H1 (cell line): ENCODE measurements around the gene TUBAL3. TPM values are rescaled to one million over a fixed set of nuclear protein-coding genes. Genes with fewer than 3 reads are reported as not detected.

Experiments used
- CTCF ChIA-PET: fragments of 300-600 bp; sonication (Branson Sonifier 250); formaldehyde crosslinking; loops from one replicate; lab custom pipeline; 2021; ENCODE audit not compliant: partially characterized antibody; lab: Charles Lee
- POLR2A ChIA-PET: fragments of 300-600 bp; sonication (Branson Sonifier 250); formaldehyde crosslinking; loops from one replicate; lab custom pipeline; 2021; ENCODE audit warnings: inconsistent platforms; ENCODE audit not compliant: partially characterized antibody; lab: Charles Lee
- DNase-seq, 2 experiments: peaks; one replicate each; pipeline versions ENCODE4 v3.0.0 to v3.0.0-alpha.2; 2010 to 2022; ENCODE audit warnings: low spot score in 2 of 2, low read depth in 1 of 2, mixed read lengths in 1 of 2
- FAIRE-seq: peaks from 2 replicates; lab custom pipeline; 2011; peaks lifted over from hg19 to GRCh38; lab: Jason Lieb, UNC
- H2AFZ ChIP-seq: 2 replicates; pipeline ENCODE4 v1.8.1; 2012; ENCODE audit warnings: low read length, inconsistent platforms
- H2AK5ac ChIP-seq: 2 replicates; pipeline ENCODE4 v1.6.1; 2013; ENCODE audit warnings: low read depth, low read length
- H2BK120ac ChIP-seq: replicated peaks from 2 replicates; pipeline ENCODE3; 2013; ENCODE audit warnings: low read depth, low read length, inconsistent platforms
- H2BK12ac ChIP-seq: 2 replicates; pipeline ENCODE4 v1.6.1; 2013; ENCODE audit warnings: low read depth, low read length
- H2BK15ac ChIP-seq: 2 replicates; pipeline ENCODE4 v1.6.1; 2013; ENCODE audit warnings: low read length
- H2BK20ac ChIP-seq: 2 replicates; pipeline ENCODE4 v1.6.1; 2013; ENCODE audit warnings: low read length
- H2BK5ac ChIP-seq: 2 replicates; pipeline ENCODE4 v1.6.1; 2013; ENCODE audit warnings: low read depth, low read length
- H3K14ac ChIP-seq: 2 replicates; pipeline ENCODE4 v1.6.1; 2013; ENCODE audit warnings: inconsistent platforms; ENCODE audit not compliant: insufficient read length
- H3K18ac ChIP-seq: 2 replicates; pipeline ENCODE4 v1.6.1; 2013; ENCODE audit warnings: low read length; ENCODE audit errors: extremely low read depth
- H3K23ac ChIP-seq: 2 replicates; pipeline ENCODE4 v1.6.1; 2013; ENCODE audit warnings: inconsistent platforms; ENCODE audit not compliant: insufficient read length
- H3K23me2 ChIP-seq: 2 replicates; pipeline ENCODE4 v1.6.1; 2013; ENCODE audit warnings: low read depth, low read length
- H3K27ac ChIP-seq: 2 replicates; pipeline ENCODE4 v1.6.1; 2011; ENCODE audit warnings: low read depth, low read length, inconsistent platforms
- H3K27me3 ChIP-seq, 4 experiments: replicated peaks in 1 of 4; 1 replicate in 1 of 4; 2 replicates in 3 of 4; pipeline versions ENCODE4 v1.6.1 to v1.8.1; 2011 to 2013; ENCODE audit warnings: low read length in 3 of 4, mild to moderate bottlenecking in 3 of 4, inconsistent platforms in 2 of 4, mixed read lengths in 2 of 4, moderate library complexity in 1 of 4; ENCODE audit not compliant: control insufficient read depth in 3 of 4, insufficient read depth in 3 of 4; ENCODE audit errors: extremely low read depth in 1 of 4
- H3K36me3 ChIP-seq, 4 experiments: 2 replicates each; pipeline versions ENCODE4 v1.6.1 to v1.8.1; 2011 to 2013; ENCODE audit warnings: mild to moderate bottlenecking in 4 of 4, low read length in 3 of 4, moderate library complexity in 2 of 4, control low read depth in 1 of 4, inconsistent platforms in 1 of 4; ENCODE audit not compliant: insufficient read depth in 4 of 4, control insufficient read depth in 2 of 4
- H3K4ac ChIP-seq: replicated peaks from 2 replicates; pipeline ENCODE3; 2013; ENCODE audit warnings: low read length, low read depth, mixed read lengths, inconsistent platforms; ENCODE audit not compliant: insufficient read length
- H3K4me1 ChIP-seq, 4 experiments: replicated peaks in 1 of 4; 1 replicate in 1 of 4; 2 replicates in 3 of 4; pipeline versions ENCODE4 v1.6.1 to v1.8.1; 2011 to 2013; ENCODE audit warnings: low read length in 3 of 4, inconsistent platforms in 2 of 4, mixed read lengths in 1 of 4; ENCODE audit not compliant: insufficient read depth in 4 of 4, control insufficient read depth in 3 of 4
- H3K4me2 ChIP-seq, 2 experiments: 2 replicates each; pipeline versions ENCODE4 v1.6.1 to v1.8.1; 2011 to 2013; ENCODE audit warnings: low read depth in 2 of 2, low read length in 2 of 2, control low read depth in 1 of 2, inconsistent platforms in 1 of 2, mild to moderate bottlenecking in 1 of 2; ENCODE audit not compliant: insufficient read depth in 1 of 2
- H3K4me3 ChIP-seq, 4 experiments: fragments of 200-600, 300-600 bp in 1 of 4; sonication (generic), shearing (Covaris generic), sonication (Bioruptor Twin) in 1 of 4; 2 replicates each; pipeline versions ENCODE4 v1.5.1 to v1.8.1; 2011 to 2016; ENCODE audit warnings: low read length in 4 of 4, low read depth in 3 of 4, control low read depth in 2 of 4, inconsistent platforms in 2 of 4, mild to moderate bottlenecking in 2 of 4, mixed read lengths in 1 of 4, moderate library complexity in 1 of 4; ENCODE audit not compliant: insufficient read depth in 2 of 4; ENCODE audit errors: extremely low read depth in 1 of 4
- H3K56ac ChIP-seq: replicated peaks from 2 replicates; pipeline ENCODE3; 2013; ENCODE audit warnings: low read depth, mild to moderate bottlenecking, mixed read lengths, low read length, inconsistent platforms; ENCODE audit not compliant: insufficient read length
- H3K79me1 ChIP-seq: 2 replicates; pipeline ENCODE4 v1.6.1; 2013; ENCODE audit warnings: low read depth, low read length, control low read depth
- H3K79me2 ChIP-seq, 2 experiments: 2 replicates each; pipeline versions ENCODE4 v1.6.1 to v1.8.1; 2012 to 2013; ENCODE audit warnings: low read length in 2 of 2, mild to moderate bottlenecking in 2 of 2, inconsistent platforms in 1 of 2; ENCODE audit not compliant: insufficient read depth in 2 of 2, control insufficient read depth in 1 of 2
- H3K9ac ChIP-seq, 4 experiments: replicated peaks in 1 of 4; 1 replicate in 1 of 4; 2 replicates in 3 of 4; pipeline versions ENCODE4 v1.6.1 to v1.8.1; 2011 to 2013; ENCODE audit warnings: low read depth in 3 of 4, low read length in 3 of 4, control low read depth in 2 of 4, mild to moderate bottlenecking in 2 of 4, moderate library complexity in 2 of 4, inconsistent platforms in 1 of 4; ENCODE audit errors: extremely low read depth in 1 of 4
- H3K9me3 ChIP-seq, 2 experiments: 2 replicates each; pipeline versions ENCODE4 v1.6.1 to v1.8.1; 2012 to 2013; ENCODE audit warnings: mild to moderate bottlenecking in 2 of 2, moderate library complexity in 2 of 2, control low read depth in 1 of 2, inconsistent platforms in 1 of 2, low read depth in 1 of 2, low read length in 1 of 2, mixed read lengths in 1 of 2; ENCODE audit not compliant: insufficient read depth in 2 of 2
- H4K20me1 ChIP-seq, 2 experiments: replicated peaks in 1 of 2; 2 replicates each; pipeline versions ENCODE3 to v1.8.1; 2011 to 2013; ENCODE audit warnings: inconsistent platforms in 2 of 2, low read length in 2 of 2, mild to moderate bottlenecking in 1 of 2; ENCODE audit not compliant: insufficient read depth in 2 of 2, control insufficient read depth in 1 of 2
- H4K5ac ChIP-seq: 2 replicates; pipeline ENCODE4 v1.6.1; 2013; ENCODE audit warnings: low read length, low read depth, mixed read lengths, inconsistent platforms; ENCODE audit not compliant: insufficient read length
- H4K8ac ChIP-seq: 2 replicates; pipeline ENCODE4 v1.8.0; 2013; ENCODE audit warnings: mild to moderate bottlenecking, moderate library complexity, low read length, inconsistent platforms; ENCODE audit not compliant: insufficient read depth; ENCODE audit errors: extremely low read depth
- H4K91ac ChIP-seq: replicated peaks from 2 replicates; pipeline ENCODE3; 2013; ENCODE audit warnings: low read length, mixed read lengths, inconsistent platforms; ENCODE audit not compliant: insufficient read length
- CTBP2 ChIP-seq: IDR thresholded peaks from 2 replicates; pipeline ENCODE4 v1.7.0; 2011; ENCODE audit warnings: borderline replicate concordance, mild to moderate bottlenecking, moderate library complexity, mixed read lengths, low read length; ENCODE audit not compliant: insufficient read depth, insufficient read length
- RAD21 ChIP-seq, 2 experiments: IDR thresholded peaks in 1 of 2; conservative IDR thresholded peaks in 1 of 2; 2 replicates each; pipeline ENCODE4 v1.6.1; 2011; ENCODE audit warnings: low read depth in 2 of 2, low read length in 2 of 2, improper control_type of control experiment in 1 of 2, inconsistent platforms in 1 of 2, mild to moderate bottlenecking in 1 of 2, moderate library complexity in 1 of 2
- WGBS, 2 experiments: shearing (Covaris generic) in 1 of 2; methylation state at CpG; one replicate each; pipeline versions ENCODE4 v1.1.6 to v1.1.7; 2013 to 2015; ENCODE audit warnings: low lambda C conversion rate in 2 of 2, mixed read lengths in 2 of 2, inconsistent platforms in 1 of 2, low coverage in 1 of 2, missing lambda C conversion rate in 1 of 2; ENCODE audit not compliant: insufficient replicate concordance in 2 of 2, insufficient coverage in 1 of 2, insufficient read length in 1 of 2; ENCODE audit errors: extremely low coverage in 1 of 2, missing lambda C conversion rate in 1 of 2; 5-methylcytosine and 5-hydroxymethylcytosine counted together
- polyA plus RNA-seq, 7 experiments: library from polyadenylated mRNA; depleted of rRNA in 3 of 7; stranded (reverse) in 5 of 7; unstranded in 2 of 7; fragments of >200 nt in 5 of 7; fragments of 200-250 nt in 2 of 7; gene quantifications; 1 replicate in 5 of 7; 2 replicates in 1 of 7; 4 replicates in 1 of 7; pipeline versions ENCODE4 v1.2.1 to v1.2.3, GENCODE V29; 2011 to 2013; ENCODE audit warnings: missing spikeins in 2 of 7, mixed read lengths in 2 of 7
- total RNA-seq: library from RNA; stranded (reverse); fragmentation: NEBNext Ultra II Directional; extraction: Animal tissue kit (Norgen Biotek cat#: 25700); gene quantifications from 2 replicates; pipeline ENCODE4 v1.2.1, GENCODE V29; 2021

The TUBAL3 gene
- total and polyA plus RNA-seq, 2 of the 8 experiments (the other 6 are each of a cell fraction or from before 2014, with no cell fraction given), result 0.17 TPM; not detected in 1

DNA sequence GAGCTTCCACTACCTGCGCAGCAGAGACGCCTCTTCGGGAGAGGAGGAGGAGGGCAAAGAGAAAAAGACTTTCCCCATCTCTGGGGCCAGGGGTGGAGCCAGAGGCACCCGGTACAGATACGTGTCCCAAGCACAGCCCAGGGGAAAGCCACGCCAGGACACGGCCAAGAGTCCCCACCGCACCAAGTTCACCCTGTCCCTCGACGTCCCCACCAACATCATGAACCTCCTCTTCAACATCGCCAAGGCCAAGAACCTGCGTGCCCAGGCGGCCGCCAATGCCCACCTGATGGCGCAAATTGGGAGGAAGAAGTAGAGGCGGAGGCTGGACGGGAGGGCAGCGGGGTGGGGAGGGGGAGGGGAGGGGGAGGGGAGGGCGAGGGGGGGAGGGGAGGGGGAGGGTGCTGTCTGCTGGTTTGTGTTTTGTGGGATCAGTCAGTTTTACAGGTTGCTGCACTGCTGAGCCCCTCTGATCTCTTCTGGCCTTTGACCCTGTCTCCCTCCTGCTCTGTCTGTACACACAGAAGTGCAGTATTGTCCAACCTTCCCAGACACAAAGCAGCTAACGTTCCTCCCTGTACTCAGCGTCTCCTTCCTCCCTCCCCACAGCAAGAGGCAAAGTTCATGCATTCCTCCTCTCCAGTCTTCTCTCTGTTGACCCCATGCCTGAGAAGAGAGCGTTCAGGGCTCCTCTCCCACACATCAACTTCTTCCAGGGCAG, 30.6 kb downstream of the TUBAL3 start:
- H3K4me3 ChIP-seq, result no peak overlapping the region
- FAIRE-seq (no peak), DNase-seq (peak in 1 of 2 experiments; percentile 39)
- H2BK5ac ChIP-seq, result no peak overlapping the region
- H4K5ac ChIP-seq, result no peak overlapping the region
- H3K56ac ChIP-seq, result no peak overlapping the region
- no peak overlapping the region for H4K91ac ChIP-seq
- H2BK20ac ChIP-seq, result no peak overlapping the region
- no peak overlapping the region for H3K4me2 ChIP-seq
- H3K9ac ChIP-seq, result no peak overlapping the region
- TF ChIP-seq CTBP2 (no peak), RAD21 (IDR thresholded peaks at IDR 0.05 in 1 of 2, conservative IDR thresholded peaks at IDR 0.05 in 1 of 2; ENCODE audit: low read depth in 2 of 2, low read length in 2 of 2) (no peak)
- no peak overlapping the region for H2BK120ac ChIP-seq
- CTCF ChIA-PET, result interaction anchor here (0.6 to 1.6 kb wide), 6 partner anchors 10 to 524 kb away, joined by 3 to 5 read pairs (median 3); no protein-coding TSS in a partner anchor
- H3K79me1 ChIP-seq, result no peaks in the 10 kb centered on the region
- H3K27me3 ChIP-seq, result no peaks in the 10 kb centered on the region
- no peak overlapping the region for H3K4ac ChIP-seq
- 94% methylated on average over 17 of the region's 22 CpGs; no CpG with 5 or more reads in 1 of the 2 experiments for WGBS, 2 experiments
- POLR2A ChIA-PET, result no interaction called here
- H3K27ac ChIP-seq, result no peak overlapping the region
- no peak overlapping the region for H2AK5ac ChIP-seq
- no peaks in the 10 kb centered on the region; a peak in 1 of 8 replicates for H3K36me3 ChIP-seq
- H3K18ac ChIP-seq, result no peak overlapping the region
- H4K20me1 ChIP-seq, result peaks cover 0 to 3% of the 10 kb centered on the region in 2 experiments
- H3K23me2 ChIP-seq, result peaks cover 15% of the 10 kb centered on the region
- no peak overlapping the region for H2BK12ac ChIP-seq
- H3K79me2 ChIP-seq, result no peaks in the 10 kb centered on the region
- H3K23ac ChIP-seq, result no peak overlapping the region
- no peak overlapping the region for H3K14ac ChIP-seq
- peaks cover 2 to 12% of the 10 kb centered on the region in 2 experiments; a peak in 3 of 4 replicates for H3K9me3 ChIP-seq
- no peak overlapping the region; the same call in 1 of the 2 replicates for H2AFZ ChIP-seq
- no peak overlapping the region for H2BK15ac ChIP-seq
- no peak overlapping the region for H4K8ac ChIP-seq
- no peaks in the 10 kb centered on the region; a peak in 1 of 7 replicates for H3K4me1 ChIP-seq
